A172 (cell line): ENCODE data around the gene CPN1. TPM values are rescaled to one million over a fixed set of nuclear protein-coding genes. Genes with fewer than 3 reads are reported as not detected.
A peak's percentile ranks its signal among the peaks of the same experiment; 100 is the strongest.
"Not testable (repeated sequence)": the region's sequence is repeated elsewhere in the genome, so short reads cannot be mapped to it uniquely, and the experiment has no call there.

ENCODE experiments used
- DNase-seq: peaks from one replicate; pipeline ENCODE4 v3.0.0-alpha.2; 2015; ENCODE audit warnings: low spot score
- total RNA-seq: library from RNA; depleted of rRNA; stranded (reverse); fragments of >200 nt; shearing (Covaris generic); gene quantifications from 2 replicates; pipeline ENCODE4 v1.2.3, GENCODE V29; 2014; rRNA removed

CPN1 gene
- not detected in 2 replicates for total RNA-seq

GRCh38 chr10:100081075-100082001 is at the start of gene CPN1:
CPN1 (minus strand) TSS chr10:100081869; CDS start chr10:100081625, 244 bp downstream.
- no peak for DNase-seq

DNA sequence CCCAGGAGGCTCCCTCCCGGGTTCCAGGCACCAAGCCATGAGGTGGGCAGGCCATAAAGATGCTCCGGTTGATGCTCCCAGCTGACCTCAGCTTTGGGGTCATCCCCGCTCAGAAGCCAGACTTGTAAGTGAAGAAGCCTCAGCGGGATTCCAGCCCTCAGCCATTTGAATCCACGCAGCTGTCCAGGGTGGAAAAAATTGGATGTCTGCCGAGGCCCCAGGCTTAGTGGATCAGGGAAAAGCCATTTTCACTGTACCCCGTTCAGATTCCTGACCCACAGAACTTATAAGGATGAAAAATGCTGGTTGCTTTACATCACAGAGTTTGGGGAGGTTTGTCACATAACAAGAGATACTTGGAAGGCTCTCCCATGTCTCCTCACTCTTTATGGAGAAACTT is 49.2 kb upstream of the CPN1 start:
- no peak for DNase-seq

GRCh38 chr10:100129424-100129823 is 47.8 kb upstream of the CPN1 start:
- no peak for DNase-seq

DNA sequence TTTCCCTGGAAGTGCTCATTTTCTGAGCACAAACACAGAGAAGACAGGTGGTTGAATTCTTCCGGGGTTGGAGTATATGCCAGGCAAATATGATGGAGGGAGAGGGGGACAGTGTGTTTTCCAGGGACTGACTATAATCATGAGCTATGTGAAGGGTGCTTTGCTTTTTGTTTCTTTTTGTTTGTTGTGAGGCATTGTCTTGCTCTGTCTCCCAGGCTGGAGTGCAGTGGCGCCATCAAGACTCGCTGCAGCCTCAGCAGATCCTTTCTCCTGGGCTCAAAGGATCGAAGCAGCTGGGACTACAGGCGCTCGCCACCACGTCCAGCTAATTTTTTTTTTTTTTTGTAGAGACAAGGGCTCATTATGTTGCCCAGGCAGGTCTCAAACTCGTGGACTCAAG is 47.3 kb upstream of the CPN1 start:
- no peak for DNase-seq

- not testable (repeated sequence) for DNase-seq
These were observed 43.7 kb upstream of the CPN1 start for GRCh38 chr10:100125335-100125734.

DNA sequence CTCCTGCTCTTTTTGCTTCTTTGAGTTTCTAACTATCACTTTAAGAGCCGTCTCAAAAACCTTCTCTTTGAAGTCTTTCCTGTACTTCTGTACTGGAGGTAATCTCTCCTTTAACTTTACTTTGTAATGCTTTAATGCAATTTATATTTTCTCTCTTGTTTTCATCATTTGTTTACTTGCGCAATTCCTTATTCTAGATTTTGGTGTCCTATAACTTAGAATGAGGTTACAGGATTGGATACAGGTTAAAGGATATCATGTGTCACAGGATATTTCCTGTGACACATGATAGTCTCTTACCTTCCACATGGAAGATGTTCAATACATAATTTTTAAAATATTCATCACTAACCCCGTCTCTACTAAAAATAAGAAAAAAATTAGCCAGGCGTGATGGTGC is 42.4 kb upstream of the CPN1 start:
- DNase-seq, result no peak

GRCh38 chr10:100122780-100123179 is 41.1 kb upstream of the CPN1 start:
- no peak for DNase-seq

DNA sequence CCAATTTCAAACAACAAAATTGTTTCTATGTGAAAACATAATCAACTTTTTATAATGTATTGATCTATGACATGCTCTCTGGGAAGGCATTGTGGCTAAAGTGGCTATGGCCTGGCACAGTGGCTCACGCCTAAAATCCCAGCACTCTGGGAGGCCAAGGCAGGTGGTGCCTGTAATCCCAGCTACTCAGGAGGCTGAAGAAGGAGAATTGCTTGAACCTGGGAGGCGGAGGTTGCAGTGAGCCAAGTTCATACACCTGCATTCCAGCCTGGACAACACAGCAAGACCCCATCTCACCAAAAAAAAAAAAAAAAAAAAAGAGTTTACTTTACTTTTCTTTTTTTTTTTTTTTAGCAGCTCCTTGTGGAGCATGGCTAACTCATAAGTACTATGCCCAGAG is 38.9 kb upstream of the CPN1 start:
- DNase-seq, result no peak

GRCh38 chr10:100119726-100120125 is 38.1 kb upstream of the CPN1 start:
- no peak for DNase-seq

- DNase-seq, result no peak
These were observed 33.5 kb upstream of the CPN1 start for GRCh38 chr10:100114976-100115770.

- DNase-seq, result no peak
These were observed 32.8 kb upstream of the CPN1 start for GRCh38 chr10:100114460-100114859.

DNA sequence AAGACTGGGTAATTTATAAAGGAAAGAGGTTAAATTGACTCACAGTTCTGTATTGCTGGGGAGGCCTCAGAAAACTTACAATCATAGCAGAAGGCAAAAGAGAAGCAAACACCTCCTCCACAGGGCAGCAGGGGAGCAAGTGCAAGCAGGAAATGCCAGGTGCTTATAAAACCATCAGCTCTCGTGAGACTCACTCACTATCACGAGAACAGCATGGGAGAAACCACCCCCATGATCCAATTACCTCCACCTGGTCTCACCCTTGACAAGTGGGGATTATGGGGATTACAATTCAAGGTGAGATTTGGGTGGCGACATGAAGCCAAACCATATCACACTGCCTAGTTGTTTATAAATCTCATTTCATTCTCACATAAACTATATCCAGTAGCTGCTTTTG is 28.0 kb upstream of the CPN1 start:
- DNase-seq, result no peak

GRCh38 chr10:100106865-100107264 is 25.2 kb upstream of the CPN1 start:
- DNase-seq, result no peak

DNA sequence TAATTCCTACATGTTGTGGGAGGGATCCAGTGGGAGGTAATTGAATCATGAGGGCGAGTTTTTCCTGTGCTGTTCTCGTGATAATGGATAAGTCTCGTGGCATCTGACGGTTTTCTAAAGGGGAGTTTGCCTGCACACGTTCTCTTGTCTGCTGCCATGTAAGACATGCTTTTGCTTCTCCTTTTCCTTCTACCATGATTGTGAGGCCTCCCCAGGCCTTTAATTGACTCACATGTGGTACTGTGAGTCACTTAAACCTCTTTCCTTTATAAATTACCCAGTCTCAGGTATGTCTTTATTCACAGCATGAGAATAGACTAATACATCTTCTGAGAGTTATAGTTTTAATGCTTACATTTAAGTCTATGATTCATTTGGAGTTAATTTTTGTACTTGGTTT is 22.6 kb upstream of the CPN1 start:
- DNase-seq, result no peak

GRCh38 chr10:100103581-100103980 is 21.9 kb upstream of the CPN1 start:
- no peak for DNase-seq

GRCh38 chr10:100101192-100102076 is 19.8 kb upstream of the CPN1 start:
- DNase-seq, result peak; percentile 10

- peak; percentile 34 for DNase-seq
These were observed 19.0 kb upstream of the CPN1 start for GRCh38 chr10:100100651-100101184.

GRCh38 chr10:100089241-100089640 is 7.6 kb upstream of the CPN1 start:
- no peak for DNase-seq

- DNase-seq, result not testable (repeated sequence)
These were observed 5.0 kb upstream of the CPN1 start for GRCh38 chr10:100086708-100087107.

GRCh38 chr10:100085596-100085995 is 3.9 kb upstream of the CPN1 start:
- DNase-seq, result no peak

GRCh38 chr10:100083623-100084022 is 2.0 kb upstream of the CPN1 start:
- DNase-seq, result no peak
